Measurements from ENCODE around the gene LIMA1.

- TF ChIP-seq POLR2A (IDR thresholded peaks at IDR 0.05) (no peak), CTCF (IDR thresholded peaks at IDR 0.05) (no peak)
These were observed 154.0 kb downstream of the LIMA1 start for GRCh38 chr12:50129290-50129689.
